B cell (primary cell): ENCODE data around the gene PRKCA. TPM values are rescaled to one million over a fixed set of nuclear protein-coding genes. Genes with fewer than 3 reads are reported as not detected.

ENCODE experiments used
- ATAC-seq: fragments of 200-7000 bp; cut with Tn5 transposase; one replicate; pipeline ENCODE4 v1.10.0; 2021; ENCODE audit warnings: low read depth, mild to moderate bottlenecking, moderate number of reproducible peaks, moderate library complexity
- CTCF ChIA-PET: fragments of 350-600 bp; sonication (Branson Sonifier 250); formaldehyde crosslinking; loops from one replicate; lab custom pipeline; 2021; ENCODE audit warnings: antibody characterized with exemption, inconsistent platforms; lab: Charles Lee
- POLR2A ChIA-PET: fragments of 350-600 bp; sonication (Branson Sonifier 250); formaldehyde crosslinking; loops from one replicate; lab custom pipeline; 2021; ENCODE audit warnings: antibody characterized with exemption; lab: Charles Lee
- DNase-seq: peaks from one replicate; pipeline ENCODE4 v3.0.0; 2013
- H2AFZ ChIP-seq: 2 replicates; pipeline ENCODE4 v1.6.1; 2012; ENCODE audit warnings: mild to moderate bottlenecking, low read depth, low read length; ENCODE audit not compliant: insufficient read depth, poor library complexity, severe bottlenecking
- H3K27ac ChIP-seq, 2 donors: 1 replicate in 1 of 2; 2 replicates in 1 of 2; pipeline ENCODE4 v1.5.1; 2012 to 2013; ENCODE audit warnings: low read length in 2 of 2, mild to moderate bottlenecking in 2 of 2, moderate library complexity in 1 of 2
- H3K27me3 ChIP-seq, 4 experiments: fragments of 200-600 bp in 1 of 4; sonication (generic) in 1 of 4; replicated peaks in 1 of 4; 1 replicate in 2 of 4; 2 replicates in 2 of 4; pipeline versions ENCODE4 v1.6.1 to v1.7.0; 2013 to 2016; ENCODE audit warnings: low read length in 3 of 4, mild to moderate bottlenecking in 2 of 4, mixed read lengths in 1 of 4, moderate library complexity in 1 of 4; ENCODE audit not compliant: insufficient read depth in 4 of 4, control insufficient read depth in 3 of 4; ENCODE audit errors: control extremely low read depth in 1 of 4
- H3K36me3 ChIP-seq, 2 experiments: replicated peaks in 1 of 2; 1 replicate in 1 of 2; 2 replicates in 1 of 2; pipeline versions ENCODE4 v1.6.1 to v1.7.1; 2013; ENCODE audit warnings: low read length in 1 of 2; ENCODE audit not compliant: insufficient read depth in 2 of 2, control insufficient read depth in 1 of 2; ENCODE audit errors: control extremely low read depth in 1 of 2, extremely low read depth in 1 of 2
- H3K4me1 ChIP-seq, 2 donors: fragments of 200-600 bp in 1 of 2; sonication (generic) in 1 of 2; 1 replicate in 1 of 2; 2 replicates in 1 of 2; pipeline versions ENCODE4 v1.5.1 to v1.6.1; 2013 to 2017; ENCODE audit warnings: low read length in 2 of 2; ENCODE audit not compliant: control insufficient read depth in 2 of 2, insufficient read depth in 2 of 2
- H3K4me2 ChIP-seq: replicated peaks from 2 replicates; pipeline ENCODE3; 2012; ENCODE audit warnings: mild to moderate bottlenecking, low read depth, low read length; ENCODE audit not compliant: poor library complexity, severe bottlenecking
- H3K4me3 ChIP-seq, 5 experiments: fragments of 200-600 bp in 1 of 5; sonication (generic) in 1 of 5; 1 replicate in 3 of 5; 2 replicates in 2 of 5; pipeline versions ENCODE4 v1.5.1 to v1.7.0; 2011 to 2016; ENCODE audit warnings: low read length in 4 of 5, mild to moderate bottlenecking in 4 of 5, low read depth in 2 of 5, control low read depth in 1 of 5, moderate library complexity in 1 of 5; ENCODE audit not compliant: insufficient read depth in 1 of 5; ENCODE audit errors: control extremely low read depth in 1 of 5, extremely low read depth in 1 of 5
- H3K79me2 ChIP-seq: fragments of 200-600 bp; sonication (generic); one replicate; pipeline ENCODE4 v1.6.0; 2016; ENCODE audit warnings: low read length; ENCODE audit not compliant: control insufficient read depth, insufficient read depth
- H3K9ac ChIP-seq: fragments of 200-600 bp; sonication (generic); 2 replicates; pipeline ENCODE4 v1.6.1; 2017; ENCODE audit warnings: mild to moderate bottlenecking, low read length, moderate library complexity
- H3K9me3 ChIP-seq, 3 donors: one replicate each; pipeline versions ENCODE4 v1.6.1 to v1.7.1; 2013; ENCODE audit warnings: low read length in 2 of 3; ENCODE audit not compliant: control insufficient read depth in 2 of 3, insufficient read depth in 1 of 3; ENCODE audit errors: control extremely low read depth in 1 of 3
- H4K20me1 ChIP-seq: 2 replicates; pipeline ENCODE4 v1.6.0; 2012; ENCODE audit warnings: mild to moderate bottlenecking, low read length; ENCODE audit not compliant: insufficient read depth, control insufficient read depth, poor library complexity, severe bottlenecking
- H3K27ac Mint-ChIP-seq: one replicate; pipeline ENCODE4 v1.8.0; 2021; ENCODE audit warnings: mixed read lengths
- H3K27me3 Mint-ChIP-seq: one replicate; pipeline ENCODE4 v1.8.0; 2021; ENCODE audit warnings: mixed read lengths
- H3K4me1 Mint-ChIP-seq: one replicate; pipeline ENCODE4 v1.8.0; 2021; ENCODE audit warnings: mixed read lengths
- H3K4me3 Mint-ChIP-seq: one replicate; pipeline ENCODE4 v1.8.0; 2021; ENCODE audit warnings: mixed read lengths
- H3K9me3 Mint-ChIP-seq: one replicate; pipeline ENCODE4 v1.8.0; 2022; ENCODE audit warnings: mixed read lengths; ENCODE audit not compliant: insufficient read depth
- CTCF ChIP-seq: fragments of 200-600 bp; IDR thresholded peaks from one replicate; pipeline ENCODE4 v1.8.0; 2022; ENCODE audit warnings: antibody characterized with exemption, mild to moderate bottlenecking
- EZH2 ChIP-seq: IDR thresholded peaks from 2 replicates; pipeline ENCODE4 v1.6.1; 2012; ENCODE audit warnings: borderline replicate concordance, low read depth, mild to moderate bottlenecking, moderate library complexity, low read length; ENCODE audit not compliant: insufficient read depth, poor library complexity, severe bottlenecking
- WGBS: methylation state at CpG from one replicate; pipeline ENCODE4 v1.1.5; 2013; ENCODE audit warnings: missing lambda C conversion rate; ENCODE audit not compliant: insufficient coverage; 5-methylcytosine and 5-hydroxymethylcytosine counted together
- intact Hi-C: fragments of 100-400 bp; cut with micrococcal nuclease; formaldehyde crosslinking; loops from one replicate; pipeline ENCODE4 v1.10.0; 2022
- polyA plus RNA-seq: library from polyadenylated mRNA; depleted of rRNA; stranded (reverse); fragments of >200 nt; gene quantifications from 2 replicates; pipeline ENCODE4 v1.2.3, GENCODE V29; 2012
- total RNA-seq, 2 donors: library from RNA; stranded (reverse); fragments of 120-200 nt in 1 of 2; gene quantifications; 1 replicate in 1 of 2; 2 replicates in 1 of 2; pipeline versions ENCODE4 v1.2.3 to v1.2.4, GENCODE V29; 2013 to 2022

PRKCA gene
- total and polyA plus RNA-seq, 2 donors (not counting 1 experiment from before 2014, with no cell fraction given): 0.33 to 7.7 TPM

- CTCF ChIA-PET: no interaction called here
- H3K27ac Mint-ChIP-seq: no peak overlapping the region
- intact Hi-C loops: no loop called here
- no peak overlapping the region for H3K4me3 ChIP-seq
- H3K4me3 Mint-ChIP-seq: no peak overlapping the region
- WGBS: 97% methylated on average over 19 of the region's 19 CpGs
- POLR2A ChIA-PET: no interaction called here
- no peaks in the 10 kb centered on the region for H3K9me3 Mint-ChIP-seq
- H3K9ac ChIP-seq: no peak overlapping the region
- no peaks in the 10 kb centered on the region for H3K4me1 ChIP-seq
- no peak for DNase-seq
- H3K27me3 ChIP-seq: peaks cover 0 to 12% (median 3%) of the 10 kb centered on the region in 4 experiments
- no peak for TF ChIP-seq CTCF
- no peak for TF ChIP-seq EZH2
- H3K4me2 ChIP-seq: no peak overlapping the region
- no peak for ATAC-seq
- H3K9me3 ChIP-seq: peaks cover 0 to 3% (median 0%) of the 10 kb centered on the region in 3 donors
- H4K20me1 ChIP-seq: no peaks in the 10 kb centered on the region
- H3K27me3 Mint-ChIP-seq: peaks cover 17% of the 10 kb centered on the region
- H3K4me1 Mint-ChIP-seq: no peaks in the 10 kb centered on the region
- H3K36me3 ChIP-seq: no peaks in the 10 kb centered on the region
- H3K79me2 ChIP-seq: no peaks in the 10 kb centered on the region
- H3K27ac ChIP-seq: no peak overlapping the region
- no peak overlapping the region for H2AFZ ChIP-seq
Observed at GRCh38 chr17:66803474-66803951, 501.1 kb downstream of the PRKCA start.

DNA sequence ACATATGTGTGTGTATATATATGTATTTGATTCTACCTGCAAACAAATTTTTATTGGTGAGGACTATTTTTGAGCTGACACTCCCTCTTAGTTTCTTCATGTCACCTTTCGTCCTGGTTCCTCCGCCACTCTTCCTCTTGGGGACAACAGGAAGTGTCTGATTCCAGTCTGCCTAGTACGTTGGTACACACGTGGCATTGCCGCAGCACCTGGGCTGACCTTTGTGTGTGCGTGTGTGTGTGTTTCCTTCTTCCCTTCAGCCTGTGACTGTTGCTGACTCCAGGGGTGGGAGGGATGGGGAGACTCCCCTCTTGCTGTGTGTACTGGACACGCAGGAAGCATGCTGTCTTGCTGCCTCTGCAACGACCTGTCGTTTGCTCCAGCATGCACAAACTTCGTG is 503.2 kb downstream of the PRKCA start:
- H3K9ac ChIP-seq: no peak overlapping the region
- Mint-ChIP-seq H3K4me1 (no peaks in the 10 kb centered on the region), H3K27ac (no peak overlapping the region), H3K4me3 (no peak overlapping the region), H3K9me3 (no peaks in the 10 kb centered on the region), H3K27me3 (peaks cover 27% of the 10 kb centered on the region)
- no peak overlapping the region for H2AFZ ChIP-seq
- peaks cover 0 to 3% (median 0%) of the 10 kb centered on the region in 3 donors for H3K9me3 ChIP-seq
- H3K27me3 ChIP-seq: peaks cover 0 to 16% (median 3%) of the 10 kb centered on the region in 4 experiments
- no peaks in the 10 kb centered on the region for H3K79me2 ChIP-seq
- DNase-seq: no peak
- POLR2A ChIA-PET: no interaction called here
- H4K20me1 ChIP-seq: no peaks in the 10 kb centered on the region
- no peaks in the 10 kb centered on the region for H3K4me1 ChIP-seq
- intact Hi-C loops: no loop called here
- CTCF ChIA-PET: no interaction called here
- no peak overlapping the region for H3K4me3 ChIP-seq
- 9% methylated on average over 7 of the region's 10 CpGs for WGBS
- TF ChIP-seq EZH2 (no peak), CTCF (no peak)
- H3K27ac ChIP-seq: no peak overlapping the region
- H3K4me2 ChIP-seq: no peak overlapping the region
- ATAC-seq: no peak
- H3K36me3 ChIP-seq: no peaks in the 10 kb centered on the region
